B cell (primary cell): ENCODE measurements around the gene MAGEA9B. TPM values are rescaled to one million over a fixed set of nuclear protein-coding genes. Genes with fewer than 3 reads are reported as not detected.
A peak's percentile ranks its signal among the peaks of the same experiment; 100 is the strongest.
"Not testable (repeated sequence)": the region's sequence is repeated elsewhere in the genome, so short reads cannot be mapped to it uniquely, and the experiment has no call there.

Experiments
- ATAC-seq: fragments of 200-7000 bp; cut with Tn5 transposase; one replicate; pipeline ENCODE4 v1.10.0; 2021; ENCODE audit warnings: low read depth, mild to moderate bottlenecking, moderate number of reproducible peaks, moderate library complexity
- CTCF ChIA-PET: fragments of 350-600 bp; sonication (Branson Sonifier 250); formaldehyde crosslinking; loops from one replicate; lab custom pipeline; 2021; ENCODE audit warnings: antibody characterized with exemption, inconsistent platforms; lab: Charles Lee
- POLR2A ChIA-PET: fragments of 350-600 bp; sonication (Branson Sonifier 250); formaldehyde crosslinking; loops from one replicate; lab custom pipeline; 2021; ENCODE audit warnings: antibody characterized with exemption; lab: Charles Lee
- DNase-seq: peaks from one replicate; pipeline ENCODE4 v3.0.0; 2013
- H2AFZ ChIP-seq: 2 replicates; pipeline ENCODE4 v1.6.1; 2012; ENCODE audit warnings: mild to moderate bottlenecking, low read depth, low read length; ENCODE audit not compliant: insufficient read depth, poor library complexity, severe bottlenecking
- H3K27ac ChIP-seq, 2 donors: 1 replicate in 1 of 2; 2 replicates in 1 of 2; pipeline ENCODE4 v1.5.1; 2012 to 2013; ENCODE audit warnings: low read length in 2 of 2, mild to moderate bottlenecking in 2 of 2, moderate library complexity in 1 of 2
- H3K27me3 ChIP-seq, 4 experiments: fragments of 200-600 bp in 1 of 4; sonication (generic) in 1 of 4; replicated peaks in 1 of 4; 1 replicate in 2 of 4; 2 replicates in 2 of 4; pipeline versions ENCODE4 v1.6.1 to v1.7.0; 2013 to 2016; ENCODE audit warnings: low read length in 3 of 4, mild to moderate bottlenecking in 2 of 4, mixed read lengths in 1 of 4, moderate library complexity in 1 of 4; ENCODE audit not compliant: insufficient read depth in 4 of 4, control insufficient read depth in 3 of 4; ENCODE audit errors: control extremely low read depth in 1 of 4
- H3K36me3 ChIP-seq, 2 experiments: replicated peaks in 1 of 2; 1 replicate in 1 of 2; 2 replicates in 1 of 2; pipeline versions ENCODE4 v1.6.1 to v1.7.1; 2013; ENCODE audit warnings: low read length in 1 of 2; ENCODE audit not compliant: insufficient read depth in 2 of 2, control insufficient read depth in 1 of 2; ENCODE audit errors: control extremely low read depth in 1 of 2, extremely low read depth in 1 of 2
- H3K4me1 ChIP-seq, 2 donors: fragments of 200-600 bp in 1 of 2; sonication (generic) in 1 of 2; 1 replicate in 1 of 2; 2 replicates in 1 of 2; pipeline versions ENCODE4 v1.5.1 to v1.6.1; 2013 to 2017; ENCODE audit warnings: low read length in 2 of 2; ENCODE audit not compliant: control insufficient read depth in 2 of 2, insufficient read depth in 2 of 2
- H3K4me2 ChIP-seq: replicated peaks from 2 replicates; pipeline ENCODE3; 2012; ENCODE audit warnings: mild to moderate bottlenecking, low read depth, low read length; ENCODE audit not compliant: poor library complexity, severe bottlenecking
- H3K4me3 ChIP-seq, 5 experiments: fragments of 200-600 bp in 1 of 5; sonication (generic) in 1 of 5; 1 replicate in 3 of 5; 2 replicates in 2 of 5; pipeline versions ENCODE4 v1.5.1 to v1.7.0; 2011 to 2016; ENCODE audit warnings: low read length in 4 of 5, mild to moderate bottlenecking in 4 of 5, low read depth in 2 of 5, control low read depth in 1 of 5, moderate library complexity in 1 of 5; ENCODE audit not compliant: insufficient read depth in 1 of 5; ENCODE audit errors: control extremely low read depth in 1 of 5, extremely low read depth in 1 of 5
- H3K79me2 ChIP-seq: fragments of 200-600 bp; sonication (generic); one replicate; pipeline ENCODE4 v1.6.0; 2016; ENCODE audit warnings: low read length; ENCODE audit not compliant: control insufficient read depth, insufficient read depth
- H3K9ac ChIP-seq: fragments of 200-600 bp; sonication (generic); 2 replicates; pipeline ENCODE4 v1.6.1; 2017; ENCODE audit warnings: mild to moderate bottlenecking, low read length, moderate library complexity
- H3K9me3 ChIP-seq, 3 donors: one replicate each; pipeline versions ENCODE4 v1.6.1 to v1.7.1; 2013; ENCODE audit warnings: low read length in 2 of 3; ENCODE audit not compliant: control insufficient read depth in 2 of 3, insufficient read depth in 1 of 3; ENCODE audit errors: control extremely low read depth in 1 of 3
- H4K20me1 ChIP-seq: 2 replicates; pipeline ENCODE4 v1.6.0; 2012; ENCODE audit warnings: mild to moderate bottlenecking, low read length; ENCODE audit not compliant: insufficient read depth, control insufficient read depth, poor library complexity, severe bottlenecking
- H3K27ac Mint-ChIP-seq: one replicate; pipeline ENCODE4 v1.8.0; 2021; ENCODE audit warnings: mixed read lengths
- H3K27me3 Mint-ChIP-seq: one replicate; pipeline ENCODE4 v1.8.0; 2021; ENCODE audit warnings: mixed read lengths
- H3K4me1 Mint-ChIP-seq: one replicate; pipeline ENCODE4 v1.8.0; 2021; ENCODE audit warnings: mixed read lengths
- H3K4me3 Mint-ChIP-seq: one replicate; pipeline ENCODE4 v1.8.0; 2021; ENCODE audit warnings: mixed read lengths
- H3K9me3 Mint-ChIP-seq: one replicate; pipeline ENCODE4 v1.8.0; 2022; ENCODE audit warnings: mixed read lengths; ENCODE audit not compliant: insufficient read depth
- EZH2 ChIP-seq: IDR thresholded peaks from 2 replicates; pipeline ENCODE4 v1.6.1; 2012; ENCODE audit warnings: borderline replicate concordance, low read depth, mild to moderate bottlenecking, moderate library complexity, low read length; ENCODE audit not compliant: insufficient read depth, poor library complexity, severe bottlenecking
- WGBS: methylation state at CpG from one replicate; pipeline ENCODE4 v1.1.5; 2013; ENCODE audit warnings: missing lambda C conversion rate; ENCODE audit not compliant: insufficient coverage; 5-methylcytosine and 5-hydroxymethylcytosine counted together
- intact Hi-C: fragments of 100-400 bp; cut with micrococcal nuclease; formaldehyde crosslinking; loops from one replicate; pipeline ENCODE4 v1.10.0; 2022
- polyA plus RNA-seq: library from polyadenylated mRNA; depleted of rRNA; stranded (reverse); fragments of >200 nt; gene quantifications from 2 replicates; pipeline ENCODE4 v1.2.3, GENCODE V29; 2012
- total RNA-seq, 2 donors: library from RNA; stranded (reverse); fragments of 120-200 nt in 1 of 2; gene quantifications; 1 replicate in 1 of 2; 2 replicates in 1 of 2; pipeline versions ENCODE4 v1.2.3 to v1.2.4, GENCODE V29; 2013 to 2022
- TF ChIP-seq, protein P1 (sequence below): fragments of 200-600 bp; IDR thresholded peaks from one replicate; pipeline ENCODE4 v1.8.0; 2022; ENCODE audit warnings: antibody characterized with exemption, mild to moderate bottlenecking

MAGEA9B gene
- total and polyA plus RNA-seq, 2 donors (not counting 1 experiment from before 2014, with no cell fraction given): 0.04 TPM; not detected in 1

DNA sequence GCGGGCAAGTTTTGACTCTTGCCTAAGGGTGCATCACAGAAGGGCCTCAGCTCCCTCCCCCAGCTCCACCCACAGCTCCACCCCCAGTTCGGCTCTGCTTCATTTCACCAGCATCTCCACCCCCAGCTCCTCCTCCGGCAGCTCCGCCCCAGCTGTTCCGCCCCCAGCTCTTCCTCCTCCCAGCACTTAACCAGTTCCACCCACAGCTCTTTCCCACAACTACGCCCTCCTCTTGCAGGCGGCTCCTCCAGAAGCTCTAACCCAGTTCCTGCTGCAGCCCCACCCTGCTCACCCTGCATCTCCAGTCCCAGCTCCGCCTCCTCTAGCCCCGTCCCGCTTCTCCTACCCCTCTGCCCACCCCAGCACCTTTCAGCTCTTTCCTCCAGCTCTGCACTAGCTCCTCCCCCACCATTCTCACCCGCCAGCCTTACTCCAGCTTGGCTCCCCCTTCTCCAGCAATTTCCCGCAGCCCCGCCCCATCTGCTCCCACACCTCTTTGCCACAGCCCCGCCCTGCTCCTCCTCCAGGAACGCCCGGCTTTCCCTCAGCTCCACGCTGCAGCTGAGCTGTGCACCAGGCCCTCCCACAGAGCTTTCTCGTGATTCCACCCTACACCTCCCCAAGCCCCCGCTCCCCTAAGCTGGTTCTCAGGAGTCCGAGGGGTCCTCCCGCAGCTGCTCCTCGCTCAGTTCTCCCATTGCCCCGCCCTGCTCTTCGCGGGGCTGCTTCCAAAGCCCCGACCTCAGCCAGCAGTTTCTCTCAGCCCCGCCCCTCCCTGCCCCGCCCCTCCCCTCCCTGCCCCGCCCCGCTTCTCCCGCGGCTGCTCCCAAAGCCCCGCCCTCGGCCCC is 47.8 kb downstream of the MAGEA9B start:
- TF ChIP-seq, protein P1, sequence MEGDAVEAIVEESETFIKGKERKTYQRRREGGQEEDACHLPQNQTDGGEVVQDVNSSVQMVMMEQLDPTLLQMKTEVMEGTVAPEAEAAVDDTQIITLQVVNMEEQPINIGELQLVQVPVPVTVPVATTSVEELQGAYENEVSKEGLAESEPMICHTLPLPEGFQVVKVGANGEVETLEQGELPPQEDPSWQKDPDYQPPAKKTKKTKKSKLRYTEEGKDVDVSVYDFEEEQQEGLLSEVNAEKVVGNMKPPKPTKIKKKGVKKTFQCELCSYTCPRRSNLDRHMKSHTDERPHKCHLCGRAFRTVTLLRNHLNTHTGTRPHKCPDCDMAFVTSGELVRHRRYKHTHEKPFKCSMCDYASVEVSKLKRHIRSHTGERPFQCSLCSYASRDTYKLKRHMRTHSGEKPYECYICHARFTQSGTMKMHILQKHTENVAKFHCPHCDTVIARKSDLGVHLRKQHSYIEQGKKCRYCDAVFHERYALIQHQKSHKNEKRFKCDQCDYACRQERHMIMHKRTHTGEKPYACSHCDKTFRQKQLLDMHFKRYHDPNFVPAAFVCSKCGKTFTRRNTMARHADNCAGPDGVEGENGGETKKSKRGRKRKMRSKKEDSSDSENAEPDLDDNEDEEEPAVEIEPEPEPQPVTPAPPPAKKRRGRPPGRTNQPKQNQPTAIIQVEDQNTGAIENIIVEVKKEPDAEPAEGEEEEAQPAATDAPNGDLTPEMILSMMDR: no peak
- no peak for TF ChIP-seq EZH2
- Mint-ChIP-seq H3K27me3 (no peaks in the 10 kb centered on the region), H3K4me3 (peak overlapping the region; percentile 89), H3K4me1 (peaks cover 12% of the 10 kb centered on the region), H3K27ac (peak overlapping the region; percentile 89), H3K9me3 (no peaks in the 10 kb centered on the region)
- H3K9ac ChIP-seq: peak overlapping the region; percentile 65
- H3K9me3 ChIP-seq: no peaks in the 10 kb centered on the region
- WGBS: 0% methylated on average over 12 of the region's 34 CpGs
- H3K27me3 ChIP-seq: no peaks in the 10 kb centered on the region
- no peaks in the 10 kb centered on the region for H4K20me1 ChIP-seq
- H3K36me3 ChIP-seq: no peaks in the 10 kb centered on the region
- peaks cover 6 to 13% of the 10 kb centered on the region in 2 donors for H3K4me1 ChIP-seq
- H3K27ac ChIP-seq: peak overlapping the region; percentile 64 to 73
- peaks cover 7% of the 10 kb centered on the region for H3K79me2 ChIP-seq
- H3K4me2 ChIP-seq: peak overlapping the region; percentile 78
- DNase-seq: peak; percentile 91
- H2AFZ ChIP-seq: peak overlapping the region; percentile 6
- peak overlapping the region in 4 of 5 experiments; percentile 54 to 70 (median 60) for H3K4me3 ChIP-seq
- POLR2A ChIA-PET: interaction anchor here (0.8 to 2.4 kb wide), 6 partner anchors 9 to 1628 kb away, joined by 3 to 59 read pairs (median 6); partner anchors contain the start of genes EOLA2, FMR1 and IDS
- peak; percentile 51 for ATAC-seq
- intact Hi-C loops: loop anchor here (1.0 kb wide), 2 partner anchors 8 to 34 kb away; partner anchors contain the start of gene IDS
- CTCF ChIA-PET: interaction anchor here (0.7 to 3.5 kb wide), 10 partner anchors 8 to 401 kb away, joined by 3 to 20 read pairs (median 4); partner anchors contain the start of gene IDS

DNA sequence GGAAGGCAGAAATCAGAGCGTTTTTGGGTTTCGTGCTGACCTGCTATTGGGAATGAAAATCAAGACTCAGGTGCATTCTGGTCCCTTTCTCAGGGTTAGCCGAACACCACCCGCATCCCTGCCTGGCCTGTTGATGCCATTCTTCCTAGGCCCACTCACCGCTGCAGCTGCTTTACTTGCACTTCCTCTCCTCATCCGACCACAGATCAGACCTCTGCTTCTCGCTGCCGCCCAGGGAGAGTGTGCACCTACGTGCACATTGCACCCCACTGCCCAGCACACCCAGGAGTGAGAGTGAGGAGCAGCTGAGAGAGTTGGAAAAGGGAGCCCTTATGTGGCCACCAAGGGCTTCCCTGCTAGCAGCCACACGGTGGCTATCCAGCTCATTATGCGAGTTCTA is 49.8 kb downstream of the MAGEA9B start:
- H3K27ac ChIP-seq, H3K4me3 Mint-ChIP-seq, H3K27me3 ChIP-seq, H3K9me3 Mint-ChIP-seq, H3K9ac ChIP-seq, H2AFZ ChIP-seq, H3K4me3 ChIP-seq, H4K20me1 ChIP-seq, ATAC-seq, intact Hi-C loops, H3K27me3 Mint-ChIP-seq, CTCF ChIA-PET, H3K36me3 ChIP-seq, H3K9me3 ChIP-seq, H3K27ac Mint-ChIP-seq, H3K79me2 ChIP-seq, H3K4me2 ChIP-seq: not testable (repeated sequence)
- peaks cover 6 to 13% of the 10 kb centered on the region in 2 donors for H3K4me1 ChIP-seq
- DNase-seq: peak; percentile 27
- POLR2A ChIA-PET: interaction anchor here (0.6 kb wide), 1 partner anchor 26 kb away, joined by 3 read pairs; no protein-coding TSS in a partner anchor
- no CpG with 5 or more reads among the region's 11 CpGs for WGBS
- peaks cover 12% of the 10 kb centered on the region for H3K4me1 Mint-ChIP-seq

DNA sequence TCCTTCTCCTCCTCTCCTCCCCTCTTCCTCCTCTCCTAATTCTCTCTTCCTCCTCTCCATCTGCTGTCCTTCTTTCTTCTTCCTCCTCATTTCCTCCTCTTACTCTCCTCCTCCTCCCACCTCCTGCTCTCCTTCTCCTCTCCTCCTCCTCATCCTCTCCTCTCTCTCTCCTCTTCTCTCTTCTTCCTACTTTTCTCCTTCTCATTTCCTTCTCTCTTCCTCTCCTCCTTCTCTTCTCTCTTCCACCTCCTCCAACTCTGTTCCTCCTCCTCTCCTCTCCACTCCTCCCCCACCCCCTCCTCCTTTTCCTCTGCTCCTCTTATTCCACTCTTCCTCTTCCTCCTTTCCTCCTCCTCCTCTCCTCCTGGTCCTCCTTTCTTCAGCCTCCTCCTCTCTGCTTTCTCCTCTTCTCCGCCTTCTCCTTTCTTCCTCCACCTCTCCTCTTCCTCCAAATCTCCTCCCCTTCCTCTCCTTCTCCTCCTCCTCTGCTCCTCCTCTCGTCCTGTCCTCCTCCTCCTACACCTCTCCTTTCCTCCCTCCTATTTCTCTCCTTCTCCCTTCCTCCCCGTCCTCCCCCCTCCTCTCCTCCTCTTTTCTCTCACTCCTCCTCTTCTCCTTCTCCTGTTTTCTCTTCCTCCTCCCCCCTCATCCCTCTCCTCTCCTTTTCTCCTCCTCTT is 52.2 kb downstream of the MAGEA9B start:
- intact Hi-C loops, H2AFZ ChIP-seq, CTCF ChIA-PET, H3K9me3 ChIP-seq, H3K27ac ChIP-seq, H3K27me3 Mint-ChIP-seq, H3K4me3 ChIP-seq, H3K4me3 Mint-ChIP-seq, ATAC-seq, H4K20me1 ChIP-seq, H3K4me2 ChIP-seq, H3K36me3 ChIP-seq, H3K27ac Mint-ChIP-seq, H3K79me2 ChIP-seq, H3K27me3 ChIP-seq, DNase-seq, H3K4me1 ChIP-seq, H3K9ac ChIP-seq, H3K9me3 Mint-ChIP-seq, POLR2A ChIA-PET: not testable (repeated sequence)
- H3K4me1 Mint-ChIP-seq: peaks cover 17% of the 10 kb centered on the region
- 94% methylated on average over 3 of the region's 3 CpGs for WGBS
